Suprapubic skin (tissue), 4 donors: ENCODE results near the gene CYP2W1. TPM values are rescaled to one million over a fixed set of nuclear protein-coding genes. Genes with fewer than 3 reads are reported as not detected.

ENCODE experiments used
- DNase-seq, 2 donors: peaks; one replicate each; pipeline ENCODE4 v3.0.0-alpha.2; 2019; ENCODE audit warnings: low spot score in 2 of 2
- H3K27ac ChIP-seq: fragments of 200-600 bp; sonication (generic); one replicate; pipeline ENCODE4 v1.5.1; 2019
- H3K27me3 ChIP-seq: fragments of 200-600 bp; sonication (generic); one replicate; pipeline ENCODE4 v1.5.1; 2019
- H3K36me3 ChIP-seq: fragments of 200-600 bp; sonication (generic); one replicate; pipeline ENCODE4 v1.5.1; 2019
- H3K4me1 ChIP-seq: fragments of 200-600 bp; sonication (generic); one replicate; pipeline ENCODE4 v1.5.1; 2019
- H3K4me3 ChIP-seq: fragments of 200-600 bp; sonication (generic); one replicate; pipeline ENCODE4 v1.5.1; 2019; ENCODE audit warnings: mild to moderate bottlenecking
- H3K9me3 ChIP-seq: fragments of 200-600 bp; sonication (generic); one replicate; pipeline ENCODE4 v1.5.1; 2019
- EP300 ChIP-seq: sonication (generic); formaldehyde crosslinking; IDR thresholded peaks from one replicate; pipeline ENCODE4 v1.6.1; 2017; ENCODE audit warnings: antibody characterized with exemption
- POLR2A ChIP-seq, 2 donors: fragments of 450-650 bp; IDR thresholded peaks; one replicate each; pipeline ENCODE4 v1.6.1; 2017; ENCODE audit warnings: antibody characterized with exemption in 2 of 2, mild to moderate bottlenecking in 2 of 2, moderate library complexity in 2 of 2
- POLR2AphosphoS5 ChIP-seq, 3 donors: sonication (generic); formaldehyde crosslinking; IDR thresholded peaks; one replicate each; pipeline ENCODE4 v1.6.1; 2017; ENCODE audit warnings: antibody characterized with exemption in 3 of 3
- WGBS: methylation state at CpG from one replicate; pipeline ENCODE4 v1.1.5; 2018; 5-methylcytosine and 5-hydroxymethylcytosine counted together
- total RNA-seq, 4 donors: library from RNA; depleted of rRNA; stranded (reverse); fragments of >200 nt; gene quantifications; one replicate each; pipeline ENCODE4 v1.1.0, GENCODE V29; 2016
- TF ChIP-seq, protein P1 (sequence below), 2 donors: fragments of 200-600 bp in 1 of 2; fragments of 450-650 bp in 1 of 2; sonication (generic) in 1 of 2; IDR thresholded peaks; one replicate each; pipeline ENCODE4 v1.5.1; 2016 to 2019; ENCODE audit warnings: antibody characterized with exemption in 2 of 2, mild to moderate bottlenecking in 1 of 2, moderate library complexity in 1 of 2

CYP2W1 gene
- total RNA-seq, 4 donors from 2014 or later: 13.3 to 20.8 (median 15.4) TPM

- 73% methylated on average over 3 of the region's 20 CpGs for WGBS
- peaks cover 31% of the 10 kb centered on the region for H3K4me1 ChIP-seq
- no peak for DNase-seq
- H3K27me3 ChIP-seq: no peaks in the 10 kb centered on the region
- no peaks in the 10 kb centered on the region for H3K9me3 ChIP-seq
- TF ChIP-seq POLR2AphosphoS5 (IDR thresholded peaks at IDR 0.05) (no peak), POLR2A (IDR thresholded peaks at IDR 0.05) (no peak), EP300 (no peak)
- TF ChIP-seq, protein P1, sequence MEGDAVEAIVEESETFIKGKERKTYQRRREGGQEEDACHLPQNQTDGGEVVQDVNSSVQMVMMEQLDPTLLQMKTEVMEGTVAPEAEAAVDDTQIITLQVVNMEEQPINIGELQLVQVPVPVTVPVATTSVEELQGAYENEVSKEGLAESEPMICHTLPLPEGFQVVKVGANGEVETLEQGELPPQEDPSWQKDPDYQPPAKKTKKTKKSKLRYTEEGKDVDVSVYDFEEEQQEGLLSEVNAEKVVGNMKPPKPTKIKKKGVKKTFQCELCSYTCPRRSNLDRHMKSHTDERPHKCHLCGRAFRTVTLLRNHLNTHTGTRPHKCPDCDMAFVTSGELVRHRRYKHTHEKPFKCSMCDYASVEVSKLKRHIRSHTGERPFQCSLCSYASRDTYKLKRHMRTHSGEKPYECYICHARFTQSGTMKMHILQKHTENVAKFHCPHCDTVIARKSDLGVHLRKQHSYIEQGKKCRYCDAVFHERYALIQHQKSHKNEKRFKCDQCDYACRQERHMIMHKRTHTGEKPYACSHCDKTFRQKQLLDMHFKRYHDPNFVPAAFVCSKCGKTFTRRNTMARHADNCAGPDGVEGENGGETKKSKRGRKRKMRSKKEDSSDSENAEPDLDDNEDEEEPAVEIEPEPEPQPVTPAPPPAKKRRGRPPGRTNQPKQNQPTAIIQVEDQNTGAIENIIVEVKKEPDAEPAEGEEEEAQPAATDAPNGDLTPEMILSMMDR (IDR thresholded peaks at IDR 0.05): no peak
- H3K36me3 ChIP-seq: peaks cover 11% of the 10 kb centered on the region
- H3K4me3 ChIP-seq: no peak overlapping the region
- H3K27ac ChIP-seq: no peak overlapping the region
These were observed 31.7 kb downstream of the CYP2W1 start for GRCh38 chr7:1014681-1015080.

DNA sequence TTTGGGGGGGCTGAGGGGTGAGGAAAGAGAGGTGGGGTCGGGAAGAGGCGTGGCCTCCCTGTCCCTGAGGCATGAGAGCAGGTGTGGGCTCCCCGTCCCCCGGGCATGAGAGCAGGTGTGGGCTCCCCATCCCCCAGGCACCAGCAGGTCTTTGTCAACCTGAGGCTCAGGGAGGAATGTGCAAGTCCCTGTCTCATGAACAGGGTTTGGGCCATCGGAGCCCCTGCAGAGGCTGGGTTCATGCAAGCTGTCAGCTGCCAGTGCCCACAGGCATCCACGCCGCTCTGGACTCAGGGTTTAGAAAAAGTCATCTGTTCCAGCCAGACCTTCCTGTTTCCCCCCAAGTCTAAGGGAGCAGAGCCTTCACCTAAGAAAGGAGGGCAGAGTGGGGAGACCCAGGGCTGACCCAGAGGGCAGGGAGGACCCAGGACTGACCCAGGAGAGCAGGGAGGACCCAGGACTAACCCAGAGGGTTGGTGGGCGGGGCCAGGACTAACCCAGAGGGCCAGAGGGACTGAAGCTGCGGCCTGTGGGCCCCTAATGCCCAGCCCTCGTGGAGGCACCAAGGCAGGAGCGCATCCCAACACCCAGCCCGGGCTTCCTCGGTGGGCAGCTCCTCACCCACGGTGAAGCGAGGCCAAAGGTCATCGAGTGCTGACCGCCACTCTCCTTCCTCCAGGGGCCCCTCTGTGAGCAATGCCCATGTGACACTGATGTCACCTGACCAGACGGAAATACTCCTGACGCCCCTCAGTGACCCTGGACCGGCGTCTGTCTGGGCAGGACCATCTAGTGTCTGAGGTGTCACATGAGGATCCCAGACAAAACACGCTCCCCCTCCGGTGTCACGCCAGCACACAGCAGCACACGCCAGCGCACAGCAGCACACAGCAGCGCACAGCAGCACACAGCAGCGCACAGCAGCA, 32.5 kb downstream of the CYP2W1 start:
- peaks cover 16% of the 10 kb centered on the region for H3K36me3 ChIP-seq
- H3K27ac ChIP-seq: no peak overlapping the region
- no peak for DNase-seq
- TF ChIP-seq POLR2A (IDR thresholded peaks at IDR 0.05) (no peak), POLR2AphosphoS5 (IDR thresholded peaks at IDR 0.05) (no peak), EP300 (no peak)
- TF ChIP-seq, protein P1 (IDR thresholded peaks at IDR 0.05): no peak
- no peaks in the 10 kb centered on the region for H3K27me3 ChIP-seq
- 73% methylated on average over 11 of the region's 28 CpGs for WGBS
- peaks cover 31% of the 10 kb centered on the region for H3K4me1 ChIP-seq
- H3K4me3 ChIP-seq: no peak overlapping the region
- H3K9me3 ChIP-seq: no peaks in the 10 kb centered on the region

DNA sequence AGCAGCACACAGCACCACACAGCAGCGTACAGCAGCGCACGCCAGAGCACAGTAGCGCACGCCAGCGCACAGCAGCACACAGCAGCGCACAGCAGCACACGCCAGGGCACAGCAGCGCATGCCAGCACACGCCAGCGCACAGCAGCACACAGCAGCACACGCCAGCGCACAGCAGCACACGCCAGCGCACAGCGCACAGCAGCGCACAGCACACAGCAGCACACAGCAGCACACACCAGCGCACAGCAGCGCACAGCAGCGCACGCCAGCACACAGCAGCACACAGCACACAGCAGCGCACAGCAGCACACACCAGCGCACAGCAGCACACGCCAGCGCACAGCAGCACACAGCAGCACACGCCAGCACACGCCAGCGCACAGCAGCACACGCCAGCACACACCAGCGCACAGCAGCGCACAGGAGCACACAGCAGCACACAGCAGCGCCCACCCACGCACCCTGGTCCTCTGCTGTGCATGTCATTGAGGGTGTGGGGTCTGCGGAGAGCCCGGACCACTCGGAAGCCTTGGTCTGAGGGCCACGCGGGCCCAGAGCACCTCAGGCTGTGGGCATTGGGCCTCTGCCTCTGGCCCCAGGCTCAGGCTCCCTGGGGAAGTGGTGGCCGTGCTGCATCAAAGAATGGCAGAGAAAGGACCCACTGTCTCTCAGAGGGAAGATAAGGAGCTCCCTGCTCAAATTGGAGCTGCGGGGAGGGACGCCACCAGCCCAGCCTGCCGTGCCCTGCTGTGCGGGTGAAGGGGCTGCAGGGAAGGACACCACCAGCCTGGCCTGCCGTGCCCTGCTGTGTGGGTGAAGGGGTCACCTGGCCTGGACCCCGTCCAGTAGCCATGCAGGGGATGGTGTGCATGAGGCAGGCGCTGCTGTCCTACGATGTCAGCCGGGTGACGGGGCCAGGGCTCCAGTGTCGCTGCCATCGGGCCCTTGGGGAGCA, 33.9 kb downstream of the CYP2W1 start:
- no peaks in the 10 kb centered on the region for H3K27me3 ChIP-seq
- H3K27ac ChIP-seq: no peak overlapping the region
- DNase-seq: no peak
- no peaks in the 10 kb centered on the region for H3K9me3 ChIP-seq
- no peak overlapping the region for H3K4me3 ChIP-seq
- TF ChIP-seq, protein P1 (IDR thresholded peaks at IDR 0.05): no peak
- no peak for TF ChIP-seq POLR2AphosphoS5 (IDR thresholded peaks at IDR 0.05)
- no peak for TF ChIP-seq EP300
- TF ChIP-seq POLR2A (IDR thresholded peaks at IDR 0.05): no peak
- H3K36me3 ChIP-seq: peaks cover 26% of the 10 kb centered on the region
- H3K4me1 ChIP-seq: peaks cover 29% of the 10 kb centered on the region
- WGBS: 90% methylated on average over 15 of the region's 51 CpGs

DNA sequence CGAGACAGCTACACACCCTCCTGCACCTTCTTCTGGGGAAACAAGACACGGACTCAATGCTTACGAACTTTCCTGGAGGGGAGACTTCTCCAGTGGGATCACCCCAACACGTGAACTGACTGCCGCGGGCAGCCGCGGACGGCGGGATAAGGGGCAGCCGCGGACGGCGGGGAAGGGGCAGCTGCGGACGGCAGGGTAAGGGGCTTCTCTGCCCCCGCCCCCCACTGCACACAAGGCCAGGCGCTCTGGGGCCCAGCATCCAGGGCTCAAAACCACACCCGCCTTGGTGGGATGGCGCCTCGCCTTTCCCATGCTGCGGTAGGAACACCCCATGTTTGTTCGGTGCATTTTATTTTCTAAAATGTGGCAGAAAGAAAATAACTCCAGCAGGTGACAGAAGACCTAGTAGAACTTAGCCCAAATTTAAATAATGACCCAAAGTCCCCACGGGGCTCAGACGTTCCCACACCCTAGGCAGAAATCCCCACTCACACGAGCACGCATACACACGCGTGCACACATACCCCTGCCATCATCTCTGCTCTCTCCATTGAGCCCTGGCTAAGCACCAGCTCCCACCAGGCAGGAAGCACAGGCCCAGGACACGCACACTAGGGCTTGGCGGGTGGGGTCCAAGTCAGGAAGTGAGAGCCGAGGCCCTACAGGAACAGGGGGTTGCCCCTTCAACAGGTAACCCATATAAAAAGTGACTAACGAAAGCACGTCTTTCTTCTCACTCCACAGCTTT, 34.8 kb downstream of the CYP2W1 start:
- no peaks in the 10 kb centered on the region for H3K9me3 ChIP-seq
- H3K27ac ChIP-seq: no peak overlapping the region
- H3K4me3 ChIP-seq: no peak overlapping the region
- TF ChIP-seq POLR2AphosphoS5 (IDR thresholded peaks at IDR 0.05): no peak
- no peak for TF ChIP-seq POLR2A (IDR thresholded peaks at IDR 0.05)
- no peak for TF ChIP-seq EP300
- TF ChIP-seq, protein P1 (IDR thresholded peaks at IDR 0.05): no peak
- no peak for DNase-seq
- peaks cover 29% of the 10 kb centered on the region for H3K36me3 ChIP-seq
- peaks cover 20% of the 10 kb centered on the region for H3K4me1 ChIP-seq
- 96% methylated on average over 22 of the region's 34 CpGs for WGBS
- H3K27me3 ChIP-seq: no peaks in the 10 kb centered on the region
